Cardiac fibroblast (primary cell): ENCODE results near the gene SYTL2.
"Not testable (repeated sequence)": the region's sequence is repeated elsewhere in the genome, so short reads cannot be mapped to it uniquely, and the experiment has no call there.

Source experiments
- DNase-seq, 2 donors: peaks; one replicate each; pipeline versions ENCODE4 v3.0.0 to v3.0.0-alpha.2; 2010; ENCODE audit warnings: low read depth in 2 of 2
- H3K4me3 ChIP-seq, 2 donors: replicated peaks in 1 of 2; 1 replicate in 1 of 2; 2 replicates in 1 of 2; pipeline ENCODE4 v1.5.1; 2011; ENCODE audit warnings: low read depth in 2 of 2, low read length in 2 of 2, mild to moderate bottlenecking in 2 of 2, moderate library complexity in 1 of 2
- TF ChIP-seq, protein P1 (sequence below): IDR thresholded peaks from one replicate; pipeline ENCODE4 v1.5.1; 2011; ENCODE audit warnings: low read depth, mild to moderate bottlenecking, low read length, inconsistent platforms

The SYTL2 gene

DNA sequence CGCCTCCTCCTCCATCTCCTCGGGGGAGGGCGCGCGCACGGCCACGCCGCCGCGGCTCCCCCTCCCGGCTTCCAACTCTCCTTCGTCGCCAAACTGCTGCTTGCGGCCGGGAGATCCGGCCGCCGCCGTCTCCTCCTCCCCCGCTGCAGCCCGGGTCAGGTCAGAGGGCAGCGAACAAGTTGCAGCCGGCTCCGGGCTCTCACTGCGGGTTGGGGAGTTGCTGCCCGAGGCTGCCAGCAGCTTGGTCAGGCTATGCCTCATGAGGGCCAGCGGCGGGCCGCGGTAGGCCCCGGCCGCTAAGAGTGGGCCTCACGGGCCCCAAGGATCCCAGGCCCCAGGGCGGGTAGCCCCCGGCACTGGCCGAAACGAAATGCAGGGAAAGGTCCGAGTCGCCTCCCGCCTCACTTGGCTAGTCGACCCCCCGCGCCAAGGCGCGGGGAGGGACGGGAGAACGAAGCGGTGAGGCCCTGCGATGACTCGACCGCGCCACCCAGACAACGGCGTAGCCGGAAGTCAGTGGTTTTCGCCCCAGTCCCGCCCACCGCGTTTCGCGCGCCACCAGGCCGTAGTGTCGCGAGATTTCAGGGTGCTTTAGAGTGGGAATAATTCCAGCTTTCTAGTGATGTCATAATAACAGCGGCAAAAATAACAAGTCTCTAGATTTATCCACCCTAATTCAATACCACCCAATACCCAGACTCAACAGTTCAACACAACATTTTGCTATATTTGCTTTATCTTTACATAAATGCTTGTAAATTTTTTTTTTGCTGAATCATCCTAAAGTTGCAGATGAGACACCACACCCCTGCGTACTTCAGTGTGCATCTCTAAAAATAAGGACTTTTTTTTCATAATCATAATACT lies 146.1 kb downstream of the SYTL2 start, which contains the start of gene CREBZF:
Gene CREBZF, minus strand, starts transcription at position 515 of the 867 bp plus-strand sequence. Its CDS starts 254 bp downstream, at position 261.
- TF ChIP-seq, protein P1, sequence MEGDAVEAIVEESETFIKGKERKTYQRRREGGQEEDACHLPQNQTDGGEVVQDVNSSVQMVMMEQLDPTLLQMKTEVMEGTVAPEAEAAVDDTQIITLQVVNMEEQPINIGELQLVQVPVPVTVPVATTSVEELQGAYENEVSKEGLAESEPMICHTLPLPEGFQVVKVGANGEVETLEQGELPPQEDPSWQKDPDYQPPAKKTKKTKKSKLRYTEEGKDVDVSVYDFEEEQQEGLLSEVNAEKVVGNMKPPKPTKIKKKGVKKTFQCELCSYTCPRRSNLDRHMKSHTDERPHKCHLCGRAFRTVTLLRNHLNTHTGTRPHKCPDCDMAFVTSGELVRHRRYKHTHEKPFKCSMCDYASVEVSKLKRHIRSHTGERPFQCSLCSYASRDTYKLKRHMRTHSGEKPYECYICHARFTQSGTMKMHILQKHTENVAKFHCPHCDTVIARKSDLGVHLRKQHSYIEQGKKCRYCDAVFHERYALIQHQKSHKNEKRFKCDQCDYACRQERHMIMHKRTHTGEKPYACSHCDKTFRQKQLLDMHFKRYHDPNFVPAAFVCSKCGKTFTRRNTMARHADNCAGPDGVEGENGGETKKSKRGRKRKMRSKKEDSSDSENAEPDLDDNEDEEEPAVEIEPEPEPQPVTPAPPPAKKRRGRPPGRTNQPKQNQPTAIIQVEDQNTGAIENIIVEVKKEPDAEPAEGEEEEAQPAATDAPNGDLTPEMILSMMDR: no peak

DNA sequence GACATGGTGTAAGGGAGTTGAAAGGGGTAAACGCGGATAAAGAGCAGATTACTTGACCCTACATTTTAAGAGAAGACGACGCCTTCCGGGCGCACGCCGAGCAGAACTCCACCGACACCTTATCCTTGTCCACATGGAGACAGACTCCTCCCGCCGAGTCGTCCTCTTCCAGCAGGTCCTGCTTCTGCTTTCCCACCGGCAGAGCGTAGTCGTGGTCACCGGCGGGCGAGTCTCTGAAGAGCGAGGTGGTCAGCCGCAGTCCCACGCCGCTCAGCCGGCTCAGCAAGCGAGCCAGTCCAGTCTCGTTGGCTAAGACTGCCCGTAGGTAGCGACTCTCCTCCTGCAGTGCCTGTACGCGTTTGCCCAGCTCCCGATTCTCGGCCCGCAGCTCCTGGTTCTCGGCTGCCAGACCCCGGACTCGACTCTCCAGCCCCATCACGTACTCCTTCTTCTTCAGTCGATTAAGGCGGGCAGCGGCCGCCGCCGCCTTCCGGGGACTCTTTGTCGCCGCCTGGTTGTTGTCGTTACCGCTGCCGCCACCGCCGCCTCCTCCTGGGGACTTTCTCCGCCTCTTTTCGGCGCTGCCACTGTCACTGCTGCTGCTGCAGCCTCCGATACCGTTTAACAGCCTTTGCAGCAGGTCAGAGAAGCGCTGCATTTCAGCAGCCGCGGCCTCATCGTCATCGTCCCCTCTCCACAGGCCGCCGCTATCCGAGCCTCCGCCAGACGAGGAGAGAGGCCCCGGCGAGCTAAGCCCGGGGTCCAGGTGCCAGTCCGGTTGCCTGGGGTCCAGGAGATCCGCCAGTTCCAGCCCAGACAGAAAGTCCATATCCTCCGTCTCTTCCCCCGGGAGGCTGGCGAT lies 147.0 kb downstream of the SYTL2 start:
- peak; percentile 56 to 63 for DNase-seq
- peak overlapping the region; percentile 89 to 90 for H3K4me3 ChIP-seq
- TF ChIP-seq, protein P1: peak; percentile 38

More for the DNA sequence above, 146.1 kb downstream of the SYTL2 start, which contains the start of gene CREBZF:
- peak within 1 kb of the TSS; percentile 89 to 90 for H3K4me3 ChIP-seq
- DNase-seq: peak; percentile 96 to 97

DNA sequence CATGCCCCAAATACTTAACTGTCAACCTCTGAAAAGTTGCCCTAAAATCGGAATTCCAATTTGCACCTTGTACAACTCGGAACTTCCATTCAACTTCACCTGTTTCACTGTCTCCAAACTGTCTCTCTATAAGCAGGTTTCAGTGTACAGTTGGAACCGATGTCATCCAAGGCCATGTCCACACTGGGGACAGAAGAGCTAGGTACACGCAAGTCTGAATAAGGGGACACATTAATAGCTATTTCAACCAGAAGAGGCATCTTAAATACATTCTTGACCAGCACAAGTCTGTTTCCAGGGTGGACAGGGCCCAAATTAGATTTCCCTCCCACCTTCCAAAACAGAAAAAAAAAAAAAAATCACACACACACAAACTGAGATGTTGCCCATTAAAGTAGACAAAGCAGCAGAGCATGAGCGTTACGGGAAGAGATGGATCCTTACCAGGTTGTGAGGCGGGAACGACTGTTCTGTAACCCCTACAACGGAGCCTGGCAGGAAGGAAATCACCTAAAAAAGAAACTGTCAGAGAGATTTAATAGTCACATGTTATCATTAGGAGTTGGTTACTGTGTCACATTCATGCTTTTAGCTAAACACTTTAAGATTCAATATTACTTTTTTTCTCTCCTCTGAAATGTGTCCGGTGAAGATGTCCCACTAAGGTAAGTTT lies 147.7 kb downstream of the SYTL2 start:
- peak overlapping the region; percentile 89 to 90 for H3K4me3 ChIP-seq
- TF ChIP-seq, protein P1: no peak
- peak in 1 of 2 donors; percentile 22 for DNase-seq

DNA sequence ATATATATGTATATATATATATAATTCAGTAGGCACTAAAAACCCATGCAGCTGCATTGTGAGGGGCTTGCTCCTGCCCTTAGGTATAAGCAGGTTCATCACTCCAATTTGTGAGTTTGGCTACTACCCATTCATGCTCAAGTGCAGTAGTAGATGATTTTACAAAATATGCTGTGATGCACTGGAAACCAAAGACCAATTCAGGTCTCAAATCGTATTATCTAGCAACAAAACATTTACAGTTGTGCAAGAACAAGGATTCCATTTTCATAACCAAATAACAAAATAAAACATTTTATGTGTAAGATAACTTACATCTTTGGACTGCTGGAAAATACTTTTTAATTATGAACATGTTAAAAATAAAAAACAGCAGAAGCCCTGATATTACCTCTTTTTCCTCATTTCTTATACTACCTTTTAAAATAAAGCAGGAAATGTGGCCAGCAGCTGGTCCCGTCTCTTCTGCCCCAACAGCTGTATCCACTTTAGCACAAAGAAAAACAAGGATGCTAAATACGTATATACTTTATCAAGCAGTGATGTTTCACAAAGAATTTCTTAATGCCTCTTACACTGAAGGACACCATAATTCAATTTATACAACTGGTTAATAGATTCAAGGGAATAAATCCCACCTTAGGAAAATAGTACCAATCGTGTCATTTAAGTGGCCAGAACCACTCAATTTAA lies 148.8 kb downstream of the SYTL2 start:
- H3K4me3 ChIP-seq: peak overlapping the region; percentile 89 to 90
- TF ChIP-seq, protein P1: no peak
- peak in 1 of 2 donors; percentile 34 for DNase-seq

DNA sequence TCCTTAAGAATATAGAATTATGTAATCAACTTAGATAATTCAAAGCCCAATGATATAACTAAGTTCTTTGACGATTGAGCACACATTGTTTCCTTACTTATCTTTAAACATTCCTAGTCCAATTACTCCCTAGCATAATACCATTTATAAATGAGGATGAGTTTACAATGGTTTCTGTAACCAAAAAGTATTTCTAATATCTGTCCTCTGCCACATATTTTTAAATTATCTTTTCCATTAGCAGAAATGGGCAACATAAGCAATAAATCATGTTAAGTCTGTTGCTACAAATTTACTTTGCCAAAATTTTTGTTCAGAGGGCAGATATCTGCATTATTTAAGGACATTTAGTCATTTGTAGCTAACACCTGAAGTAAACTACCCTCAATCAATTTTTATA lies 152.8 kb downstream of the SYTL2 start:
- TF ChIP-seq, protein P1: no peak
- no peak for DNase-seq
- H3K4me3 ChIP-seq: no peak overlapping the region

DNA sequence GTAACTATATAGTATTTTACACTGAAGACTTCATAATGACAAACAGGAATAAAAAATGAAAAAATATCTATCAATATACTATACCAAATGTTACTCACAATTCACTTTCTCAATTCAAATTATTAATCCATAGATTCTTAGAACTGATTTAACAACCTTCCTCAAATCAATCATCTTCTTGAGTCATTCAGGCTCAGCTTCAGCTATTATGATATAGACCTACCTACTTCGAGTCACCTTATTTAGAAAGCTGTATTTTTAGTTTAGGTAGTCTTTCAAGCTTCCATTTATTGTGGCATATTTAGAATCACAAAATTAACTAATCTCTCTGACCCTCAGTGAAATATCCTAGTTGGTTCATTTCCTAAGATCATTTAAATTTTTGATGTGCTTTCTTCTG lies 154.2 kb downstream of the SYTL2 start:
- TF ChIP-seq, protein P1: no peak
- H3K4me3 ChIP-seq: no peak overlapping the region
- no peak for DNase-seq

DNA sequence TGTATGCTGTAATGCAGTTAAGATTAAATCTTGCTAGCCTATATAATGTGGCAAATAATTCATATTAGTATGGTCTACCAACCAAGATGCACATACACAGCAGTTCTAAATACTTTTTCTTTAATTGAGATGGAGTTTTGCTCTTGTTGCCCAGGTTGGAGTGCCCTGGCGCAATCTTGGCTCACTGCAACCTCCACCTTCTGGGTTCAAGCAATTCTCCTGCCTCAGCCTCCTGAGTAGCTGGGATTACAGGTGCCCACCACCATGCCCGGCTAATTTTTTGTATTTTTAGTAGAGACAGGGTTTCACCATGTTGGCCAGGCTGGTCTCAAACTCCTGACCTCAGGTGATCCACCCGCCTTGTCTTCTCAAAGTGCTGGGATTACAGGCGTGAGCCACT lies 156.6 kb downstream of the SYTL2 start:
- H3K4me3 ChIP-seq, DNase-seq: not testable (repeated sequence)
